ENCODE measurements around the gene DYNC1LI1. TPM values are rescaled to one million over a fixed set of nuclear protein-coding genes. Genes with fewer than 3 reads are reported as not detected.

Gene DYNC1LI1
- total and polyA plus RNA-seq, 2 donors (not counting 1 experiment from before 2014, with no cell fraction given) = 15.0 to 38.8 TPM

- peak; percentile 87 for ATAC-seq (ENCODE audit: low read depth)
- Mint-ChIP-seq H3K27me3 (no peaks in the 10 kb centered on the region), H3K4me3 (peak overlapping the region; percentile 40), H3K4me1 (peaks cover 19% of the 10 kb centered on the region), H3K27ac (peak overlapping the region; percentile 78), H3K9me3 (ENCODE audit: insufficient read depth) (no peaks in the 10 kb centered on the region)
- peaks cover 0 to 3% (median 0%) of the 10 kb centered on the region in 3 donors for H3K9me3 ChIP-seq (ENCODE audit: control extremely low read depth in 1 of 3, control insufficient read depth in 2 of 3, insufficient read depth in 1 of 3, low read length in 2 of 3)
- peak overlapping the region; percentile 25 for H3K9ac ChIP-seq (ENCODE audit: low read length)
- intact Hi-C loops (cut with micrococcal nuclease) = loop anchor here (10.0 kb wide), 1 partner anchor 203 kb away; no protein-coding TSS in a partner anchor
- ChIA-PET CTCF (interaction anchor here (0.9 to 1.9 kb wide), 5 partner anchors 10 to 68 kb away, joined by 3 to 10 read pairs (median 5); no protein-coding TSS in a partner anchor), POLR2A (interaction anchor here (0.6 kb wide), 2 partner anchors 27 to 62 kb away, joined by 3 read pairs; no protein-coding TSS in a partner anchor)
- peak overlapping the region; percentile 22 to 66 for H3K27ac ChIP-seq (ENCODE audit: low read length in 2 of 2)
- no peaks in the 10 kb centered on the region for H3K27me3 ChIP-seq (replicated peaks in 1 of 4; ENCODE audit: control extremely low read depth in 1 of 4, control insufficient read depth in 3 of 4, insufficient read depth in 4 of 4, low read length in 3 of 4)
- H2AFZ ChIP-seq (ENCODE audit: insufficient read depth, low read depth, low read length, poor library complexity, severe bottlenecking) = peak overlapping the region; percentile 9
- WGBS (ENCODE audit: insufficient coverage) = 17% methylated on average over 3 of the region's 9 CpGs
- TF ChIP-seq, protein P1, sequence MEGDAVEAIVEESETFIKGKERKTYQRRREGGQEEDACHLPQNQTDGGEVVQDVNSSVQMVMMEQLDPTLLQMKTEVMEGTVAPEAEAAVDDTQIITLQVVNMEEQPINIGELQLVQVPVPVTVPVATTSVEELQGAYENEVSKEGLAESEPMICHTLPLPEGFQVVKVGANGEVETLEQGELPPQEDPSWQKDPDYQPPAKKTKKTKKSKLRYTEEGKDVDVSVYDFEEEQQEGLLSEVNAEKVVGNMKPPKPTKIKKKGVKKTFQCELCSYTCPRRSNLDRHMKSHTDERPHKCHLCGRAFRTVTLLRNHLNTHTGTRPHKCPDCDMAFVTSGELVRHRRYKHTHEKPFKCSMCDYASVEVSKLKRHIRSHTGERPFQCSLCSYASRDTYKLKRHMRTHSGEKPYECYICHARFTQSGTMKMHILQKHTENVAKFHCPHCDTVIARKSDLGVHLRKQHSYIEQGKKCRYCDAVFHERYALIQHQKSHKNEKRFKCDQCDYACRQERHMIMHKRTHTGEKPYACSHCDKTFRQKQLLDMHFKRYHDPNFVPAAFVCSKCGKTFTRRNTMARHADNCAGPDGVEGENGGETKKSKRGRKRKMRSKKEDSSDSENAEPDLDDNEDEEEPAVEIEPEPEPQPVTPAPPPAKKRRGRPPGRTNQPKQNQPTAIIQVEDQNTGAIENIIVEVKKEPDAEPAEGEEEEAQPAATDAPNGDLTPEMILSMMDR (IDR thresholded peaks at IDR 0.05) = no peak
- TF ChIP-seq EZH2 (IDR thresholded peaks at IDR 0.05; ENCODE audit: borderline replicate concordance, insufficient read depth, low read depth, low read length, poor library complexity, severe bottlenecking) = no peak
- H3K4me2 ChIP-seq (replicated peaks; ENCODE audit: low read depth, low read length, poor library complexity, severe bottlenecking) = peak overlapping the region; percentile 58
- H4K20me1 ChIP-seq (ENCODE audit: control insufficient read depth, insufficient read depth, low read length, poor library complexity, severe bottlenecking) = no peaks in the 10 kb centered on the region
- H3K4me3 ChIP-seq (ENCODE audit: control extremely low read depth in 1 of 5, extremely low read depth in 1 of 5, insufficient read depth in 1 of 5, low read depth in 2 of 5, low read length in 4 of 5) = peak overlapping the region in 3 of 5 experiments; percentile 28 to 51 (median 30)
- peak; percentile 71 for DNase-seq
- peaks cover 17 to 22% of the 10 kb centered on the region in 2 donors for H3K4me1 ChIP-seq (ENCODE audit: control insufficient read depth in 2 of 2, insufficient read depth in 2 of 2, low read length in 2 of 2)
- H3K79me2 ChIP-seq (ENCODE audit: control insufficient read depth, insufficient read depth, low read length) = no peaks in the 10 kb centered on the region
- H3K36me3 ChIP-seq (replicated peaks in 1 of 2; ENCODE audit: control extremely low read depth in 1 of 2, control insufficient read depth in 1 of 2, extremely low read depth in 1 of 2, insufficient read depth in 2 of 2, low read length in 1 of 2) = no peaks in the 10 kb centered on the region
These were observed 7.2 kb upstream of the DYNC1LI1 start for GRCh38 chr3:32577581-32578556.

Data from B cell (primary cell).